SU-DHL-6 (cell line): ENCODE results near the gene DSG4.

ENCODE experiments used
- H2AFZ ChIP-seq: fragments of 200-600 bp; sonication (generic); 2 replicates; pipeline ENCODE4 v1.6.1; 2014; ENCODE audit warnings: low read depth, mild to moderate bottlenecking, moderate library complexity, mixed read lengths, antibody characterized with exemption, low read length; ENCODE audit not compliant: severe bottlenecking
- H3F3A ChIP-seq: fragments of 200-600 bp; shearing (Covaris generic); 2 replicates; pipeline ENCODE4 v1.6.0; 2016; ENCODE audit warnings: antibody characterized with exemption, mild to moderate bottlenecking; ENCODE audit not compliant: insufficient read depth
- H3K27ac ChIP-seq: fragments of 200-600 bp; sonication (generic); 2 replicates; pipeline ENCODE4 v1.5.1; 2016; ENCODE audit warnings: low read depth, mild to moderate bottlenecking, low read length, moderate library complexity, mixed read lengths
- H3K27me3 ChIP-seq: fragments of 200-600 bp; sonication (generic), shearing (Covaris generic); 2 replicates; pipeline ENCODE4 v1.6.0; 2014; ENCODE audit warnings: mild to moderate bottlenecking, low read length
- H3K36me3 ChIP-seq: fragments of 200-600 bp; sonication (generic); 2 replicates; pipeline ENCODE4 v1.6.1; 2014; ENCODE audit warnings: mild to moderate bottlenecking, low read length, mixed read lengths
- H3K4me2 ChIP-seq: fragments of 300-600, 200-600 bp; shearing (Covaris generic), sonication (generic); 2 replicates; pipeline ENCODE4 v1.6.0; 2014; ENCODE audit warnings: low read length, low read depth, mild to moderate bottlenecking; ENCODE audit not compliant: poor library complexity, severe bottlenecking
- H3K4me3 ChIP-seq: fragments of 200-600 bp; sonication (generic); 2 replicates; pipeline ENCODE4 v1.5.1; 2014; ENCODE audit warnings: antibody characterized with exemption, low read length, mild to moderate bottlenecking, mixed read lengths; ENCODE audit not compliant: insufficient read depth, poor library complexity, severe bottlenecking
- H3K79me2 ChIP-seq: fragments of 200-600 bp; sonication (generic); 2 replicates; pipeline ENCODE4 v1.6.1; 2014; ENCODE audit warnings: mild to moderate bottlenecking, low read length, moderate library complexity; ENCODE audit not compliant: insufficient read depth
- H3K9ac ChIP-seq: fragments of 200-600 bp; sonication (generic); 2 replicates; pipeline ENCODE4 v1.7.0; 2014; ENCODE audit warnings: mild to moderate bottlenecking, low read length
- H3K9me2 ChIP-seq: fragments of 200-600 bp; sonication (generic); replicated peaks from 2 replicates; pipeline ENCODE4 v1.6.1; 2014; ENCODE audit warnings: low read length; ENCODE audit not compliant: insufficient read depth
- H3K9me3 ChIP-seq: fragments of 200-600 bp; sonication (generic); 2 replicates; pipeline ENCODE4 v1.6.1; 2014; ENCODE audit warnings: low read length, mixed read lengths; ENCODE audit not compliant: insufficient read depth
- H4K20me1 ChIP-seq: fragments of 200-600 bp; sonication (generic); 2 replicates; pipeline ENCODE4 v1.6.1; 2014; ENCODE audit warnings: low read depth, mild to moderate bottlenecking, antibody characterized with exemption, low read length, moderate library complexity, mixed read lengths
- CTCF ChIP-seq: fragments of 200-600 bp; sonication (generic); IDR thresholded peaks from one replicate; pipeline ENCODE4 v1.5.1; 2017; ENCODE audit warnings: antibody characterized with exemption, mild to moderate bottlenecking, low read length, moderate library complexity; ENCODE audit not compliant: insufficient read depth, poor library complexity, severe bottlenecking
- EZH2phosphoT487 ChIP-seq: fragments of 200-600 bp; sonication (generic), shearing (Covaris generic); conservative IDR thresholded peaks from 2 replicates; pipeline ENCODE4 v1.6.1; 2018; ENCODE audit warnings: mild to moderate bottlenecking, antibody characterized with exemption, low read length, moderate library complexity, mixed read lengths

DSG4 gene

GRCh38 chr18:31399306-31400032 lies 22.9 kb downstream of the DSG4 start:
- Histone ChIP-seq H3K4me2 (no peak overlapping the region), H3K79me2 (no peaks in the 10 kb centered on the region), H3K9ac (no peak overlapping the region), H3K36me3 (no peaks in the 10 kb centered on the region), H2AFZ (no peak overlapping the region), H3K4me3 (no peak overlapping the region), H3K9me2 (no peaks in the 10 kb centered on the region), H3K27ac (no peak overlapping the region), H3F3A (no peaks in the 10 kb centered on the region), H4K20me1 (no peaks in the 10 kb centered on the region), H3K27me3 (no peaks in the 10 kb centered on the region), H3K9me3 (no peaks in the 10 kb centered on the region)
- TF ChIP-seq EZH2phosphoT487 (no peak), CTCF (no peak)

- H3K9ac ChIP-seq, result no peak overlapping the region
- H2AFZ ChIP-seq, result no peak overlapping the region
- no peaks in the 10 kb centered on the region for H3K79me2 ChIP-seq
- H3K27me3 ChIP-seq, result no peaks in the 10 kb centered on the region
- H3F3A ChIP-seq, result no peaks in the 10 kb centered on the region
- H4K20me1 ChIP-seq, result no peaks in the 10 kb centered on the region
- no peaks in the 10 kb centered on the region for H3K36me3 ChIP-seq
- no peak for TF ChIP-seq EZH2phosphoT487
- no peak for TF ChIP-seq CTCF
- no peak overlapping the region for H3K4me3 ChIP-seq
- no peak overlapping the region for H3K4me2 ChIP-seq
- no peak overlapping the region for H3K27ac ChIP-seq
- no peaks in the 10 kb centered on the region for H3K9me3 ChIP-seq
- no peaks in the 10 kb centered on the region for H3K9me2 ChIP-seq
These were observed 24.8 kb downstream of the DSG4 start for GRCh38 chr18:31401156-31402025.

- Histone ChIP-seq H4K20me1 (no peaks in the 10 kb centered on the region), H3F3A (no peaks in the 10 kb centered on the region), H3K9me3 (no peaks in the 10 kb centered on the region), H3K79me2 (no peaks in the 10 kb centered on the region), H2AFZ (no peak overlapping the region), H3K27ac (no peak overlapping the region), H3K36me3 (no peaks in the 10 kb centered on the region), H3K4me3 (no peak overlapping the region), H3K9me2 (no peaks in the 10 kb centered on the region), H3K4me2 (no peak overlapping the region), H3K9ac (no peak overlapping the region), H3K27me3 (no peaks in the 10 kb centered on the region)
- TF ChIP-seq CTCF (no peak), EZH2phosphoT487 (no peak)
These were observed 25.4 kb downstream of the DSG4 start for GRCh38 chr18:31402026-31402373.
